KMS-11 (cell line): ENCODE measurements around the gene DENND4B.

ENCODE experiments used
- H2AFZ ChIP-seq: fragments of 200-600 bp; sonication (generic); 2 replicates; pipeline ENCODE4 v1.6.1; 2016; ENCODE audit warnings: antibody characterized with exemption, mixed run types, low read depth
- H3K27ac ChIP-seq: fragments of 200-600 bp; sonication (generic); 2 replicates; pipeline ENCODE4 v1.6.1; 2016; ENCODE audit warnings: mild to moderate bottlenecking, mixed run types
- H3K27me3 ChIP-seq: fragments of 200-600 bp; sonication (generic); 2 replicates; pipeline ENCODE4 v1.6.1; 2017; ENCODE audit warnings: mild to moderate bottlenecking, low read depth, mixed run types, moderate library complexity; ENCODE audit not compliant: insufficient read depth
- H3K36me3 ChIP-seq: fragments of 200-600 bp; sonication (generic); 2 replicates; pipeline ENCODE4 v1.6.1; 2017; ENCODE audit warnings: mild to moderate bottlenecking, mixed run types; ENCODE audit not compliant: insufficient read depth
- H3K4me1 ChIP-seq: fragments of 200-600 bp; sonication (generic); 2 replicates; pipeline ENCODE4 v1.6.1; 2016; ENCODE audit warnings: mild to moderate bottlenecking, low read depth, mixed run types; ENCODE audit not compliant: poor library complexity, severe bottlenecking
- H3K4me2 ChIP-seq: fragments of 200-600 bp; sonication (generic); 2 replicates; pipeline ENCODE4 v1.7.0; 2016; ENCODE audit warnings: mild to moderate bottlenecking, mixed run types
- H3K4me3 ChIP-seq: fragments of 200-600 bp; sonication (generic); IDR thresholded peaks from 2 replicates; pipeline ENCODE4 v1.6.1; 2017; ENCODE audit warnings: low read depth, low read length, mixed read lengths; ENCODE audit not compliant: insufficient read depth
- H3K79me2 ChIP-seq: fragments of 200-600 bp; sonication (generic); 2 replicates; pipeline ENCODE4 v1.6.1; 2016; ENCODE audit warnings: low read depth, mixed run types; ENCODE audit not compliant: insufficient read depth
- H3K9ac ChIP-seq: fragments of 200-600 bp; sonication (generic); 2 replicates; pipeline ENCODE4 v1.6.1; 2016; ENCODE audit warnings: mild to moderate bottlenecking, mixed run types
- H4K20me1 ChIP-seq: fragments of 200-600 bp; sonication (generic); 2 replicates; pipeline ENCODE4 v1.6.1; 2016; ENCODE audit warnings: mild to moderate bottlenecking, mixed run types; ENCODE audit not compliant: insufficient read depth
- TF ChIP-seq, protein P1 (sequence below): fragments of 200-600 bp; sonication (generic); conservative IDR thresholded peaks from 2 replicates; pipeline ENCODE4 v1.6.1; 2017; ENCODE audit warnings: low read depth, mild to moderate bottlenecking, antibody characterized with exemption, low read length, moderate library complexity, mixed read lengths

Gene DENND4B

DNA sequence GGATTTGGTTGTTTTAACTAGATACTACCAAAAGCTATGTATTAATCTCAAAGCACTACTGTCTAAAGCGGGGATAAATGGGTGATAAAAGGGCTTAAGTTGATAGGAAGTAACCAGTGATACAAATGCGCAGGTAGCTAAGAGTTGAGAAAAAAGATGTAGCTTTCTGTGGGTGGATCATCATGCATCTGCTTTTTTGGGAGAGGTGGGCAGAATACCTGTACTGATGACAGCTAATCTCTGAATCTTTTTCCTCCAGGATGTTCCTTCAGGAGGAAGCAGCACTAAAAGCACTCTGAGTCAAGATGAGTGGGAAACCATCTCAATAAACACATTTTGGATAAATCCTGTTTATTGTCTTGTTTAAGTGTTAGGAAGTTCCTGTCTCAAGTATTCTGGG, 45.3 kb upstream of the DENND4B start:
- peaks cover 17% of the 10 kb centered on the region; the same call in 1 of the 2 replicates for H3K36me3 ChIP-seq
- H3K4me3 ChIP-seq = peak overlapping the region; percentile 100
- no peaks in the 10 kb centered on the region for H4K20me1 ChIP-seq
- H3K79me2 ChIP-seq = peaks cover 24% of the 10 kb centered on the region
- peak overlapping the region; percentile 68; the same call in 1 of the 2 replicates for H3K27ac ChIP-seq
- H3K9ac ChIP-seq = peak overlapping the region; percentile 89
- H3K27me3 ChIP-seq = no peaks in the 10 kb centered on the region; the same call in 1 of the 2 replicates
- H3K4me2 ChIP-seq = peak overlapping the region; percentile 97
- TF ChIP-seq, protein P1, sequence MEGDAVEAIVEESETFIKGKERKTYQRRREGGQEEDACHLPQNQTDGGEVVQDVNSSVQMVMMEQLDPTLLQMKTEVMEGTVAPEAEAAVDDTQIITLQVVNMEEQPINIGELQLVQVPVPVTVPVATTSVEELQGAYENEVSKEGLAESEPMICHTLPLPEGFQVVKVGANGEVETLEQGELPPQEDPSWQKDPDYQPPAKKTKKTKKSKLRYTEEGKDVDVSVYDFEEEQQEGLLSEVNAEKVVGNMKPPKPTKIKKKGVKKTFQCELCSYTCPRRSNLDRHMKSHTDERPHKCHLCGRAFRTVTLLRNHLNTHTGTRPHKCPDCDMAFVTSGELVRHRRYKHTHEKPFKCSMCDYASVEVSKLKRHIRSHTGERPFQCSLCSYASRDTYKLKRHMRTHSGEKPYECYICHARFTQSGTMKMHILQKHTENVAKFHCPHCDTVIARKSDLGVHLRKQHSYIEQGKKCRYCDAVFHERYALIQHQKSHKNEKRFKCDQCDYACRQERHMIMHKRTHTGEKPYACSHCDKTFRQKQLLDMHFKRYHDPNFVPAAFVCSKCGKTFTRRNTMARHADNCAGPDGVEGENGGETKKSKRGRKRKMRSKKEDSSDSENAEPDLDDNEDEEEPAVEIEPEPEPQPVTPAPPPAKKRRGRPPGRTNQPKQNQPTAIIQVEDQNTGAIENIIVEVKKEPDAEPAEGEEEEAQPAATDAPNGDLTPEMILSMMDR = no peak
- H3K4me1 ChIP-seq = peaks cover 41% of the 10 kb centered on the region
- H2AFZ ChIP-seq = no peak overlapping the region

DNA sequence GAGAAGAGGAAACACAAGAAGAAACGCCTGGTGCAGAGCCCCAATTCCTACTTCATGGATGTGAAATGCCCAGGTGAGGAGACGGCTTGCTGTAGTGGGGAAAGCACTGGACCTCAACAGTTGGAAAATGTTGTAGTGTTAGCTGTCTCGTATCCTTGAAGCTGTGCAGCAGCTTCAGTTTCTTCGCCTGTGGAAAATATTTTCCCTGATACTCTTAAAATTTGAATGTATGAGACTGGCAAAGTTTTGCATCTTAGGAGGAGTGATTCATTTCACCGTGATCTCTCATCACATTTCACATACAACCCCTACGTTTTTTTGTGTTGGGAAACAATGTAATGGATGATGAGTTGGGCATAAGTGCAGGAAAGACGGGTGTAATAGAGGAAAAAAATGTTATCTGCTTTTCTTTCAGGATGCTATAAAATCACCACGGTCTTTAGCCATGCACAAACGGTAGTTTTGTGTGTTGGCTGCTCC, 44.7 kb upstream of the DENND4B start:
- H4K20me1 ChIP-seq = no peaks in the 10 kb centered on the region
- H2AFZ ChIP-seq = peak overlapping the region; percentile 89; the same call in 1 of the 2 replicates
- peak overlapping the region; percentile 100 for H3K4me3 ChIP-seq
- H3K27ac ChIP-seq = peak overlapping the region; percentile 68
- peak overlapping the region; percentile 97 for H3K4me2 ChIP-seq
- H3K79me2 ChIP-seq = peaks cover 24% of the 10 kb centered on the region
- peaks cover 17% of the 10 kb centered on the region; the same call in 1 of the 2 replicates for H3K36me3 ChIP-seq
- H3K9ac ChIP-seq = peak overlapping the region; percentile 89
- TF ChIP-seq, protein P1 = no peak
- no peaks in the 10 kb centered on the region; the same call in 1 of the 2 replicates for H3K27me3 ChIP-seq
- H3K4me1 ChIP-seq = peaks cover 42% of the 10 kb centered on the region

DNA sequence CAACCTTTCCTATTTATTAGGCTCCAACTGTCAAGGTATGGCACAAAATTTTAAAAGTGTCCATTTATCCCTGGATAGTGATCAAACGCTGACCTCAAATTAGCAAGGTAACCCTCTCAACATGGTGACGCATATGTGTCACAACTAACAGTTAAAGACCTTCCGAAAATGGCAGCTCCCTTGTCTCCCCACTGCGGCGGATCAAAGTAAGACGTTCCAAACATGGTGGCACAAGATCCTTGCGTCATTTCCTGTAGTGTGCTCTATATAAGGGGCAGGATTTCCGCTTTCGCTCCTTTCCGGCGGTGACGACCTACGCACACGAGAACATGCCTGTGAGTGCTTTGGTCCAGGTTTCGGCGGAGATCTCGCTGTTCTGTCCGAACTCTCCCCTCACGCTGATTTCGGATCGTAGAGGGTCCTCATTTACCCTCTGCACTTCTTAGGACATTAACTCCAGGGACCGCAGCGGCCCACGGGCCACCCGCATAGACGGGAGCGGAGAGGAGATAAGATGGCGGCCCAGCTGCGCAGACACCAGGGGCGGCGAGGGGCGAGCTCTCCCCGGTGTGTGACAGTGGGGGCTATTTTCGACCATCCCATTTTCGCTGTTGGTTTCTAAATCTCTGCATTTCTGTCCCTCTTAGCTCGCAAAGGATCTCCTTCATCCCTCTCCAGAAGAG, 44.1 kb upstream of the DENND4B start, which contains the start of gene RPS27:
TSS of gene RPS27 (plus strand) at position 295 of the 683 bp plus-strand sequence. CDS start at position 330, 35 bp downstream.
- TF ChIP-seq, protein P1 = peak; percentile 58
- H3K9ac ChIP-seq = peak within 1 kb of the TSS; percentile 89
- H3K27ac ChIP-seq = peak within 1 kb of the TSS; percentile 68
- peak within 1 kb of the TSS; percentile 100 for H3K4me3 ChIP-seq
- H3K36me3 ChIP-seq = peaks cover 17% of the 10 kb centered on the region; the same call in 1 of the 2 replicates
- peaks cover 37% of the 10 kb centered on the region for H3K4me1 ChIP-seq
- H3K27me3 ChIP-seq = no peaks in the 10 kb centered on the region; the same call in 1 of the 2 replicates
- H4K20me1 ChIP-seq = no peaks in the 10 kb centered on the region
- H3K79me2 ChIP-seq = peaks cover 24% of the 10 kb centered on the region
- H2AFZ ChIP-seq = peak within 1 kb of the TSS; percentile 89
- H3K4me2 ChIP-seq = peak within 1 kb of the TSS; percentile 97

DNA sequence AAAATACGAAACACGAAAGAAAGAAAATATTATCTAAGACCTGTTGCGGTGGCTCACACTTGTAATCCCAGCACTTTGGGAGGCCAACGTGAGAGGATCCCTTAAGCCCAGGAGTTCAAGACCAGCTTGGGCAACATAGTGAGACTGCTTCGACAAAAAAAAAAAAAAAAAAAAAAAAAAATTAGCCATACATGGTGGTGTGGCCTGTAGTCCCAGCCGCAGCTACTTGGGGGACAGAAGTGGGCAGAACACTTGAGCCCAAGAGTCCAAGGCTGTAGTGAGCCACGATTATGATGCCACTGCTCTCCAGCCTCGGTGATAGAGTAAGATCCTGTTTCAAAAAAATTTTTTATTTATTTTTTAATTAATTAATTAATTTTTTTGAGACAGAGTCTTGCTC, 41.1 kb upstream of the DENND4B start:
- TF ChIP-seq, protein P1 = no peak
- Histone ChIP-seq H2AFZ (peak overlapping the region; percentile 84), H3K4me1 (peaks cover 27% of the 10 kb centered on the region), H3K9ac (peak overlapping the region; percentile 35; the same call in 1 of the 2 replicates), H3K27ac (peak overlapping the region; percentile 71), H3K4me2 (peak overlapping the region; percentile 59), H3K27me3 (peaks cover 8% of the 10 kb centered on the region; the same call in 1 of the 2 replicates), H3K36me3 (peaks cover 12% of the 10 kb centered on the region; the same call in 1 of the 2 replicates), H4K20me1 (no peaks in the 10 kb centered on the region), H3K4me3 (peak overlapping the region; percentile 95), H3K79me2 (peaks cover 19% of the 10 kb centered on the region)
